Mesothelial cell of epicardium (in vitro differentiated cells): ENCODE results near the gene EEF2KMT. TPM values are rescaled to one million over a fixed set of nuclear protein-coding genes. Genes with fewer than 3 reads are reported as not detected.
"Not testable (repeated sequence)": the region's sequence is repeated elsewhere in the genome, so short reads cannot be mapped to it uniquely, and the experiment has no call there.

Experiments
- DNase-seq, 2 experiments: peaks; one replicate each; pipeline ENCODE4 v3.0.0; 2021; ENCODE audit warnings: low spot score in 2 of 2; ENCODE audit not compliant: unreplicated experiment in 2 of 2
- H3K27ac Mint-ChIP-seq: 2 replicates; pipeline ENCODE4 v1.8.0; 2021; ENCODE audit warnings: mixed read lengths
- H3K27me3 Mint-ChIP-seq: 2 replicates; pipeline ENCODE4 v1.8.0; 2021; ENCODE audit warnings: low read depth, mixed read lengths
- H3K36me3 Mint-ChIP-seq: 2 replicates; pipeline ENCODE4 v1.8.0; 2021; ENCODE audit warnings: mixed read lengths
- H3K4me1 Mint-ChIP-seq: 2 replicates; pipeline ENCODE4 v1.8.0; 2021; ENCODE audit warnings: mixed read lengths
- H3K4me3 Mint-ChIP-seq: 2 replicates; pipeline ENCODE4 v1.8.0; 2021; ENCODE audit warnings: mild to moderate bottlenecking, moderate library complexity, mixed read lengths
- H3K9me3 Mint-ChIP-seq: 2 replicates; pipeline ENCODE4 v1.8.0; 2021; ENCODE audit warnings: mixed read lengths
- total RNA-seq: library from RNA; stranded (reverse); gene quantifications from 3 replicates; pipeline ENCODE4 v1.2.1, GENCODE V29; 2021
- TF ChIP-seq, protein P1 (sequence below): fragments of 200-600 bp; sonication (generic); IDR thresholded peaks from one replicate; pipeline ENCODE4 v1.5.0; 2021; ENCODE audit warnings: antibody characterized with exemption; ENCODE audit not compliant: unreplicated experiment

EEF2KMT gene
- total RNA-seq, 1 donor from 2014 or later = 10.7 TPM

DNA sequence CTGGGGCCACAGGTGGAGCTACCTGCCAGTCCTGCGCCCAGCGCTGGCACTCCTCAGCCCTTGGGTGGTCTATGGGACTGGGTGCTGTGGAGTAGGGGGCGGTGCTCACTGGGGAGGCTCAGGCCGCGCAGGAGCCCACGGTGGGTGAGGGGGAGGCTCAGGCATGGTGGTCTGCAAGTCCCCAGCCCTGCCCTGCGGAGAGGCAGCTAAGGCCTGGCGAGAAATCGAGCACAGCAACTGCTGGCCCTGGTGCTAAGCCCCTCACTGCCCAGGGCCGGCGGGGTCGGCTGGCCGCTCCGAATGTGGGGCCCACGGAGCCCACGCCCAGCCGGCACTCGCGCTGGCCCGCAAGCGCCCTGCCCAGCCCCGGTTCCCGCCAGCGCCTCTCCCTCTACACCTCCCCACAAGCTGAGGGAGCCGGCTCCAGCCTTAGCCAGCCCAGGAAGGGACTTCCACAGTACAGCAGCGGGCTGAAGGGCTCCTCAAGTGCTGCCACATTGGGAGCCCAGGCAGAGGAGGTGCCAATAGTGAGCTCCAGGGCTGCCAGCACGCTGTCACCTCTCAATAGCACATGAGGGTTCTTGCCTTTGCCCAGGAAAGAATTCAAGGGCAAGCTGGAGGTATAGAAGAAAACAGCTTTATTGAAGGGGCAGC, 11.0 kb upstream of the EEF2KMT start:
- peaks cover 14% of the 10 kb centered on the region for H3K27me3 Mint-ChIP-seq
- no peak overlapping the region for H3K4me3 Mint-ChIP-seq
- no peaks in the 10 kb centered on the region for H3K4me1 Mint-ChIP-seq
- TF ChIP-seq, protein P1, sequence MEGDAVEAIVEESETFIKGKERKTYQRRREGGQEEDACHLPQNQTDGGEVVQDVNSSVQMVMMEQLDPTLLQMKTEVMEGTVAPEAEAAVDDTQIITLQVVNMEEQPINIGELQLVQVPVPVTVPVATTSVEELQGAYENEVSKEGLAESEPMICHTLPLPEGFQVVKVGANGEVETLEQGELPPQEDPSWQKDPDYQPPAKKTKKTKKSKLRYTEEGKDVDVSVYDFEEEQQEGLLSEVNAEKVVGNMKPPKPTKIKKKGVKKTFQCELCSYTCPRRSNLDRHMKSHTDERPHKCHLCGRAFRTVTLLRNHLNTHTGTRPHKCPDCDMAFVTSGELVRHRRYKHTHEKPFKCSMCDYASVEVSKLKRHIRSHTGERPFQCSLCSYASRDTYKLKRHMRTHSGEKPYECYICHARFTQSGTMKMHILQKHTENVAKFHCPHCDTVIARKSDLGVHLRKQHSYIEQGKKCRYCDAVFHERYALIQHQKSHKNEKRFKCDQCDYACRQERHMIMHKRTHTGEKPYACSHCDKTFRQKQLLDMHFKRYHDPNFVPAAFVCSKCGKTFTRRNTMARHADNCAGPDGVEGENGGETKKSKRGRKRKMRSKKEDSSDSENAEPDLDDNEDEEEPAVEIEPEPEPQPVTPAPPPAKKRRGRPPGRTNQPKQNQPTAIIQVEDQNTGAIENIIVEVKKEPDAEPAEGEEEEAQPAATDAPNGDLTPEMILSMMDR = no peak
- H3K9me3 Mint-ChIP-seq = no peaks in the 10 kb centered on the region
- no peak for DNase-seq
- H3K27ac Mint-ChIP-seq = no peak overlapping the region
- H3K36me3 Mint-ChIP-seq = no peaks in the 10 kb centered on the region

DNA sequence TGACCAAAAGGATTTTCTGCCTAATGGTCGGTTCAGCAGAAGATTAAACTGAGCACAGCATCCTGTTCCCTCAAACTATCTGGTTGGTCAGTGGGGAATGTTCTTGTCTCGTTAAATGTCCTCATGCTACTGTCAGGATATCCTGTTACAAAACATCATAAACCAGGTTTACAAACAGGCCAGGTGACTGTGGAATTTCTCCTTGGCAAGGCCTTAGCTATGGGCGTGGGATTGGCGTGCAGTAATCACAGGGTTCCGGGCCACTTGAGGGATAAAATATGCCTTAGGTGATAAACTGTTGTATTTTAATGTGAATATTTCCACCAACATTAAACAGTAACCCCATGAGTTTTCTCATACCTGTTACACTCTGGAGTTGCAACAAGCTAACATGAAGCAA, 7.4 kb upstream of the EEF2KMT start:
- H3K36me3 Mint-ChIP-seq, H3K4me3 Mint-ChIP-seq, DNase-seq, H3K4me1 Mint-ChIP-seq, H3K27me3 Mint-ChIP-seq, H3K27ac Mint-ChIP-seq, H3K9me3 Mint-ChIP-seq: not testable (repeated sequence)

DNA sequence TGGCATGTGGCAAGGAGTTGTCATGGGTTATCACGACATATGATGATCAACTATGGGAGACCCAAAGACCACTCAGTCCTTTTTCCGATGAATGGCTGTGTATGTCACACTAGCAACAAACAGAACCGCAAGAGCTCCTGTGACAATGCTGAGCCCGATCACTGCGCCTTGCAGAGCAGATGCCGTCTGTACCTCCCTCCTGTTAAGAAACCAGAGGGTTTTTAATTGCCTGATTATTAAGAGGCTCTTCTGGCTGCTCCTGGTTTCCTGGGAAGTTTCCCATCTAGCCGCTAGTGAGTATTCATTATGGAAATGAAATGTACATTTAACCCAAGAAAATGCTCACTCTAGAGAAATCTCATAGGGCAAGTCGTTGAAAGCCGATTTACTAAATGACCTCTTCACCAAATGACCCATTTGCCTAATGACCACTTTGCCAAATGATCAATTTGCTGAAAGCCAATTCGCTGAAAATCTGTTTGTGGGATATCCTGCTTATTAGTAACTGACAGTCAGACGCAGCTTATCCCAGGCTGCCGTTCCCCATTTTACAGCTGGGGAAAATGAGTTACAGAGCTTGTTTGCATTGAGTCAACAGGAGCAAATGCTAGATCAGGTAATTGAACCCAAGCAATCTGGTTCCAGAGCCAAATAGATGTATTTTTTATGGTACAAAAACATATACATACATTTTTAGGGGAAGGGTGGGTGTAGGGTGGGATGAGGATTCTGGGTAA, 5.9 kb upstream of the EEF2KMT start:
- not testable (repeated sequence) for H3K27me3 Mint-ChIP-seq, H3K36me3 Mint-ChIP-seq, H3K9me3 Mint-ChIP-seq, H3K4me3 Mint-ChIP-seq, DNase-seq, H3K27ac Mint-ChIP-seq
- peaks cover 10% of the 10 kb centered on the region for H3K4me1 Mint-ChIP-seq

- not testable (repeated sequence) for H3K36me3 Mint-ChIP-seq, DNase-seq, H3K27me3 Mint-ChIP-seq, H3K9me3 Mint-ChIP-seq
- Mint-ChIP-seq H3K4me3 (peak overlapping the region; percentile 83), H3K27ac (peak overlapping the region; percentile 92), H3K4me1 (peaks cover 17% of the 10 kb centered on the region)
These were observed 1.6 kb upstream of the EEF2KMT start for GRCh38 chr16:5099174-5099573.

GRCh38 chr16:5098221-5099159, 895 bp upstream of the EEF2KMT start:
- Mint-ChIP-seq H3K4me1 (peaks cover 17% of the 10 kb centered on the region), H3K4me3 (peak overlapping the region; percentile 83), H3K27ac (peak overlapping the region; percentile 92)
- DNase-seq = peak; percentile 53 to 74
- H3K9me3 Mint-ChIP-seq, H3K36me3 Mint-ChIP-seq, H3K27me3 Mint-ChIP-seq: not testable (repeated sequence)

DNA sequence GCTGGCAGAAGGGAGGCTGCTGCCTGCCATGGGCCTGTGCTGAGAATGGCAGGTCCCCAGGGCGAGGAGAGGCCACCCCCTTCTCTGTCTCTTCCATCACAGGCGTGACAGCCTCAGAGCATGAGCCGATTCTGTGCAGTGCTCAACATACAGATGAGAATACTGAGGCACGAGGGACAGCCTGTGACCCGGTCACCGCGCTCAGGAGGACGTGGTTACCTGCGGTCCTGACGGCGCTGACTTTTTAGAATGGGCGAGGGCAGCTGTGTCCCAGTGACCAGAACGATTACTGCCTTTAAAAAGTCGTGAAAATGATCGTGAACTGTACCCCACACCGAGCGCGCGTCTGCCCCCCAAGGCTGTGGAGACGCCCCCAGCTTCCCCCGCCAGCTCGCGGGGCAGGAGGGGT, 530 bp downstream of the EEF2KMT start:
- DNase-seq = peak in 1 of 2 experiments; percentile 47
- Mint-ChIP-seq H3K4me1 (peaks cover 17% of the 10 kb centered on the region), H3K27ac (peak overlapping the region; percentile 85), H3K4me3 (peak overlapping the region; percentile 83)
- not testable (repeated sequence) for H3K36me3 Mint-ChIP-seq, H3K27me3 Mint-ChIP-seq, H3K9me3 Mint-ChIP-seq

GRCh38 chr16:5096437-5097060, 1.0 kb downstream of the EEF2KMT start:
- not testable (repeated sequence) for DNase-seq, H3K36me3 Mint-ChIP-seq, H3K27me3 Mint-ChIP-seq, H3K9me3 Mint-ChIP-seq
- Mint-ChIP-seq H3K4me1 (peaks cover 17% of the 10 kb centered on the region), H3K4me3 (peak overlapping the region; percentile 83), H3K27ac (peak overlapping the region; percentile 85)

- not testable (repeated sequence) for H3K36me3 Mint-ChIP-seq, H3K27me3 Mint-ChIP-seq, DNase-seq, H3K9me3 Mint-ChIP-seq
- peak overlapping the region; percentile 20 for H3K4me3 Mint-ChIP-seq
- peaks cover 17% of the 10 kb centered on the region for H3K4me1 Mint-ChIP-seq
- H3K27ac Mint-ChIP-seq = peak overlapping the region; percentile 16
These were observed 2.3 kb downstream of the EEF2KMT start for GRCh38 chr16:5095145-5095830.

GRCh38 chr16:5093746-5094145, 3.8 kb downstream of the EEF2KMT start:
- H3K36me3 Mint-ChIP-seq, H3K9me3 Mint-ChIP-seq, H3K27ac Mint-ChIP-seq, H3K4me1 Mint-ChIP-seq, H3K4me3 Mint-ChIP-seq, H3K27me3 Mint-ChIP-seq, DNase-seq: not testable (repeated sequence)

GRCh38 chr16:5093081-5093480, 4.5 kb downstream of the EEF2KMT start:
- H3K36me3 Mint-ChIP-seq, H3K27me3 Mint-ChIP-seq, H3K4me3 Mint-ChIP-seq, DNase-seq, H3K4me1 Mint-ChIP-seq, H3K9me3 Mint-ChIP-seq: not testable (repeated sequence)
- peak overlapping the region; percentile 53 for H3K27ac Mint-ChIP-seq

- not testable (repeated sequence) for H3K36me3 Mint-ChIP-seq, H3K27me3 Mint-ChIP-seq, H3K9me3 Mint-ChIP-seq, H3K27ac Mint-ChIP-seq, H3K4me1 Mint-ChIP-seq, DNase-seq, H3K4me3 Mint-ChIP-seq
These were observed 7.0 kb downstream of the EEF2KMT start for GRCh38 chr16:5090592-5090991.
